ENCODE data around the gene GLRA2.
A peak's percentile ranks its signal among the peaks of the same experiment; 100 is the strongest.
"Not testable (repeated sequence)": the region's sequence is repeated elsewhere in the genome, so short reads cannot be mapped to it uniquely, and the experiment has no call there.

The GLRA2 gene

GRCh38 chrX:14641681-14642655 is 112.6 kb downstream of the GLRA2 start:
- no peak overlapping the region for H3K4me3 Mint-ChIP-seq

GRCh38 chrX:14660970-14661369 is 131.6 kb downstream of the GLRA2 start:
- ATAC-seq = no peak
- Mint-ChIP-seq H3K4me1 (no peaks in the 10 kb centered on the region), H3K36me3 (no peaks in the 10 kb centered on the region), H3K9me3 (no peaks in the 10 kb centered on the region), H3K27me3 (no peaks in the 10 kb centered on the region), H3K27ac (no peak overlapping the region), H3K4me3 (no peak overlapping the region)

More at GRCh38 chrX:14641681-14642655, 112.6 kb downstream of the GLRA2 start:
- no peak overlapping the region for H3K27ac Mint-ChIP-seq
- no peak for ATAC-seq
- no peaks in the 10 kb centered on the region for H3K36me3 Mint-ChIP-seq
- no peaks in the 10 kb centered on the region for H3K4me1 Mint-ChIP-seq
- H3K27me3 Mint-ChIP-seq = no peaks in the 10 kb centered on the region
- no peaks in the 10 kb centered on the region for H3K9me3 Mint-ChIP-seq

- H3K36me3 Mint-ChIP-seq = no peaks in the 10 kb centered on the region
- no peaks in the 10 kb centered on the region for H3K27me3 Mint-ChIP-seq
- H3K4me3 Mint-ChIP-seq = no peak overlapping the region
- no peak overlapping the region for H3K27ac Mint-ChIP-seq
- peaks cover 3% of the 10 kb centered on the region for H3K9me3 Mint-ChIP-seq
- peak; percentile 69 for ATAC-seq
- H3K4me1 Mint-ChIP-seq = peaks cover 38% of the 10 kb centered on the region
Observed at GRCh38 chrX:14670819-14671218, 141.5 kb downstream of the GLRA2 start.

GRCh38 chrX:14672611-14673172 is 143.4 kb downstream of the GLRA2 start:
- no peaks in the 10 kb centered on the region for H3K36me3 Mint-ChIP-seq
- peaks cover 3% of the 10 kb centered on the region for H3K9me3 Mint-ChIP-seq
- no peak for ATAC-seq
- no peaks in the 10 kb centered on the region for H3K27me3 Mint-ChIP-seq
- H3K4me3 Mint-ChIP-seq = no peak overlapping the region
- no peak overlapping the region for H3K27ac Mint-ChIP-seq
- H3K4me1 Mint-ChIP-seq = peaks cover 38% of the 10 kb centered on the region

- no peak for ATAC-seq
- Mint-ChIP-seq H3K27me3 (no peaks in the 10 kb centered on the region), H3K27ac (peak overlapping the region; percentile 61), H3K36me3 (no peaks in the 10 kb centered on the region), H3K4me3 (no peak overlapping the region), H3K9me3 (peaks cover 3% of the 10 kb centered on the region), H3K4me1 (peaks cover 38% of the 10 kb centered on the region)
Observed at GRCh38 chrX:14673236-14673635, 143.9 kb downstream of the GLRA2 start.

GRCh38 chrX:14673764-14674163 is 144.4 kb downstream of the GLRA2 start:
- Mint-ChIP-seq H3K4me1 (peaks cover 38% of the 10 kb centered on the region), H3K36me3 (no peaks in the 10 kb centered on the region), H3K9me3 (peaks cover 3% of the 10 kb centered on the region), H3K27ac (peak overlapping the region; percentile 61), H3K27me3 (no peaks in the 10 kb centered on the region), H3K4me3 (no peak overlapping the region)
- peak; percentile 94 for ATAC-seq

- Mint-ChIP-seq H3K27ac (no peak overlapping the region), H3K27me3 (no peaks in the 10 kb centered on the region), H3K9me3 (peaks cover 3% of the 10 kb centered on the region), H3K36me3 (no peaks in the 10 kb centered on the region), H3K4me1 (peaks cover 30% of the 10 kb centered on the region), H3K4me3 (no peak overlapping the region)
- ATAC-seq = no peak
Observed at GRCh38 chrX:14675500-14675899, 146.2 kb downstream of the GLRA2 start.

GRCh38 chrX:14676431-14676830 is 147.1 kb downstream of the GLRA2 start:
- H3K9me3 Mint-ChIP-seq = peaks cover 3% of the 10 kb centered on the region
- no peak for ATAC-seq
- no peak overlapping the region for H3K4me3 Mint-ChIP-seq
- H3K36me3 Mint-ChIP-seq = no peaks in the 10 kb centered on the region
- H3K27ac Mint-ChIP-seq = no peak overlapping the region
- no peaks in the 10 kb centered on the region for H3K27me3 Mint-ChIP-seq
- H3K4me1 Mint-ChIP-seq = peaks cover 20% of the 10 kb centered on the region

- not testable (repeated sequence) for H3K36me3 Mint-ChIP-seq, H3K27ac Mint-ChIP-seq, H3K4me3 Mint-ChIP-seq, H3K9me3 Mint-ChIP-seq, H3K4me1 Mint-ChIP-seq, ATAC-seq, H3K27me3 Mint-ChIP-seq
Observed at GRCh38 chrX:14688331-14688730, 159.0 kb downstream of the GLRA2 start.

- Mint-ChIP-seq H3K27me3 (no peaks in the 10 kb centered on the region), H3K4me1 (no peaks in the 10 kb centered on the region), H3K4me3 (no peak overlapping the region), H3K27ac (no peak overlapping the region), H3K9me3 (peaks cover 3% of the 10 kb centered on the region), H3K36me3 (no peaks in the 10 kb centered on the region)
- no peak for ATAC-seq
Observed at GRCh38 chrX:14690553-14690952, 161.2 kb downstream of the GLRA2 start.

- no peak overlapping the region for H3K27ac Mint-ChIP-seq
- no peak overlapping the region for H3K4me3 Mint-ChIP-seq
- no peaks in the 10 kb centered on the region for H3K4me1 Mint-ChIP-seq
- H3K36me3 Mint-ChIP-seq = no peaks in the 10 kb centered on the region
- no peaks in the 10 kb centered on the region for H3K27me3 Mint-ChIP-seq
- no peak for ATAC-seq
- no peaks in the 10 kb centered on the region for H3K9me3 Mint-ChIP-seq
Observed at GRCh38 chrX:14694611-14695010, 165.3 kb downstream of the GLRA2 start.

- Mint-ChIP-seq H3K27me3 (no peaks in the 10 kb centered on the region), H3K4me3 (no peak overlapping the region), H3K4me1 (no peaks in the 10 kb centered on the region), H3K27ac (no peak overlapping the region), H3K9me3 (no peaks in the 10 kb centered on the region), H3K36me3 (no peaks in the 10 kb centered on the region)
- no peak for ATAC-seq
Observed at GRCh38 chrX:14697451-14697850, 168.1 kb downstream of the GLRA2 start.

GRCh38 chrX:14698790-14699189 is 169.5 kb downstream of the GLRA2 start:
- no peaks in the 10 kb centered on the region for H3K27me3 Mint-ChIP-seq
- H3K27ac Mint-ChIP-seq = no peak overlapping the region
- H3K9me3 Mint-ChIP-seq = no peaks in the 10 kb centered on the region
- no peaks in the 10 kb centered on the region for H3K36me3 Mint-ChIP-seq
- no peaks in the 10 kb centered on the region for H3K4me1 Mint-ChIP-seq
- H3K4me3 Mint-ChIP-seq = no peak overlapping the region
- ATAC-seq = no peak

GRCh38 chrX:14700982-14701381 is 171.6 kb downstream of the GLRA2 start:
- H3K9me3 Mint-ChIP-seq = no peaks in the 10 kb centered on the region
- no peak for ATAC-seq
- no peak overlapping the region for H3K27ac Mint-ChIP-seq
- H3K4me1 Mint-ChIP-seq = no peaks in the 10 kb centered on the region
- H3K27me3 Mint-ChIP-seq = no peaks in the 10 kb centered on the region
- H3K4me3 Mint-ChIP-seq = no peak overlapping the region
- H3K36me3 Mint-ChIP-seq = no peaks in the 10 kb centered on the region

- no peak overlapping the region for H3K27ac Mint-ChIP-seq
- H3K27me3 Mint-ChIP-seq = no peaks in the 10 kb centered on the region
- H3K4me3 Mint-ChIP-seq = no peak overlapping the region
- H3K36me3 Mint-ChIP-seq = no peaks in the 10 kb centered on the region
- no peak for ATAC-seq
- H3K9me3 Mint-ChIP-seq = no peaks in the 10 kb centered on the region
- no peaks in the 10 kb centered on the region for H3K4me1 Mint-ChIP-seq
Observed at GRCh38 chrX:14702145-14702544, 172.8 kb downstream of the GLRA2 start.

GRCh38 chrX:14712096-14712495 is 182.8 kb downstream of the GLRA2 start:
- ATAC-seq = no peak
- Mint-ChIP-seq H3K27ac (no peak overlapping the region), H3K36me3 (no peaks in the 10 kb centered on the region), H3K27me3 (no peaks in the 10 kb centered on the region), H3K4me1 (no peaks in the 10 kb centered on the region), H3K4me3 (no peak overlapping the region), H3K9me3 (no peaks in the 10 kb centered on the region)

All from stimulated activated memory B cell treated with anti-CD40 and anti-IgM and Interleukin-4, amounts not matched to agents 10 μg/mL and 1 μg/mL and 100 μg/mL, for 72 hours (primary cell).